Transverse colon (tissue), 4 donors: ENCODE measurements around the gene DDR2. TPM values are rescaled to one million over a fixed set of nuclear protein-coding genes. Genes with fewer than 3 reads are reported as not detected.
"Not testable (repeated sequence)": the region's sequence is repeated elsewhere in the genome, so short reads cannot be mapped to it uniquely, and the experiment has no call there.

ENCODE experiments used
- DNase-seq: peaks from one replicate; pipeline ENCODE4 v3.0.0-alpha.2; 2019
- H3K27ac ChIP-seq, 4 donors: fragments of 200-600 bp; sonication (generic); 2 replicates each; pipeline ENCODE4 v1.5.1; 2016 to 2018; ENCODE audit warnings: inconsistent platforms in 4 of 4
- H3K27me3 ChIP-seq: fragments of 200-600 bp; sonication (generic); 2 replicates; pipeline ENCODE4 v1.5.1; 2017; ENCODE audit warnings: inconsistent platforms
- H3K36me3 ChIP-seq, 4 donors: fragments of 200-600 bp; sonication (generic); 2 replicates each; pipeline ENCODE4 v1.5.1; 2017 to 2019; ENCODE audit warnings: inconsistent platforms in 4 of 4
- H3K4me1 ChIP-seq, 4 donors: fragments of 200-600 bp; sonication (generic); 2 replicates each; pipeline ENCODE4 v1.5.1; 2017 to 2020; ENCODE audit warnings: inconsistent platforms in 4 of 4
- H3K4me3 ChIP-seq, 4 donors: fragments of 200-600 bp; sonication (generic); 1 replicate in 1 of 4; 2 replicates in 3 of 4; pipeline versions ENCODE4 v1.5.1 to v1.6.1; 2017 to 2019; ENCODE audit warnings: inconsistent platforms in 4 of 4
- H3K9me3 ChIP-seq, 2 donors: fragments of 200-600 bp; sonication (generic); 2 replicates each; pipeline ENCODE4 v1.5.1; 2017 to 2019; ENCODE audit warnings: inconsistent platforms in 2 of 2
- CTCF ChIP-seq, 5 experiments: fragments of 200-600 bp in 3 of 5; fragments of 450-650 bp in 2 of 5; sonication (generic) in 3 of 5; IDR thresholded peaks; 1 replicate in 2 of 5; 2 replicates in 3 of 5; pipeline ENCODE4 v1.5.1; 2016 to 2017; ENCODE audit warnings: antibody characterized with exemption in 5 of 5, inconsistent platforms in 3 of 5, mild to moderate bottlenecking in 2 of 5, moderate library complexity in 1 of 5
- EP300 ChIP-seq: sonication (generic); formaldehyde crosslinking; IDR thresholded peaks from one replicate; pipeline ENCODE4 v1.6.1; 2017; ENCODE audit warnings: antibody characterized with exemption, low read depth
- POLR2A ChIP-seq: fragments of 450-650 bp; IDR thresholded peaks from one replicate; pipeline ENCODE4 v1.6.1; 2016; ENCODE audit warnings: antibody characterized with exemption, mild to moderate bottlenecking, moderate library complexity
- POLR2AphosphoS5 ChIP-seq, 3 donors: sonication (generic); formaldehyde crosslinking; IDR thresholded peaks; one replicate each; pipeline ENCODE4 v1.6.1; 2016; ENCODE audit warnings: antibody characterized with exemption in 3 of 3
- WGBS, 2 donors: methylation state at CpG; one replicate each; pipeline ENCODE4 v1.1.5; 2018; ENCODE audit warnings: low coverage in 1 of 2; 5-methylcytosine and 5-hydroxymethylcytosine counted together
- in situ Hi-C, 4 donors: fragments of 200-750 bp; cut with MboI; loops; one replicate each; pipeline versions ENCODE4 v1.15.0 to v1.15.1; 2017; ENCODE audit warnings: low sequenced_read_pairs in 3 of 4, low pct_ligation_motif_present in 1 of 4, low pct_unique_long_range_greater_than_20kb in 1 of 4
- intact Hi-C: fragments of 100-400 bp; cut with DNase I; formaldehyde crosslinking; loops from one replicate; pipeline ENCODE4 v1.15.1; 2023; ENCODE audit warnings: low total_unique reads
- total RNA-seq, 4 donors: library from RNA; depleted of rRNA; stranded (reverse); fragments of >200 nt; gene quantifications; one replicate each; pipeline ENCODE4 v1.1.0, GENCODE V29; 2016

DDR2 gene
- total RNA-seq, 4 donors from 2014 or later = 33.3 to 54.1 (median 42.2) TPM

- intact Hi-C loops (loop anchor here (5.0 kb wide), 1 partner anchor 39 kb away; no protein-coding TSS in a partner anchor), in situ Hi-C loops (no loop called here)
- H3K36me3 ChIP-seq = no peaks in the 10 kb centered on the region
- H3K27ac ChIP-seq = peak overlapping the region in 3 of 4 donors; percentile 26 to 40 (median 29)
- no peaks in the 10 kb centered on the region for H3K9me3 ChIP-seq
- H3K27me3 ChIP-seq = no peaks in the 10 kb centered on the region
- H3K4me1 ChIP-seq = peaks cover 0 to 27% (median 6%) of the 10 kb centered on the region in 4 donors
- H3K4me3 ChIP-seq = no peak overlapping the region
- 80 to 83% methylated on average over 2 to 3 of the region's 3 CpGs for WGBS, 2 donors
- no peak for TF ChIP-seq POLR2AphosphoS5 (IDR thresholded peaks at IDR 0.05)
- no peak for TF ChIP-seq CTCF (IDR thresholded peaks at IDR 0.05)
- no peak for TF ChIP-seq POLR2A
- TF ChIP-seq EP300 = no peak
- no peak for DNase-seq
Measured at GRCh38 chr1:162726555-162726954, 94.3 kb downstream of the DDR2 start.

- in situ Hi-C loops, H3K27ac ChIP-seq, H3K9me3 ChIP-seq, H3K27me3 ChIP-seq, H3K36me3 ChIP-seq, H3K4me3 ChIP-seq, DNase-seq: not testable (repeated sequence)
- no CpG with 5 or more reads among the region's 1 CpG for WGBS, 2 donors
- intact Hi-C loops = loop anchor here (5.0 kb wide), 1 partner anchor 40 kb away; no protein-coding TSS in a partner anchor
- H3K4me1 ChIP-seq = peaks cover 1 to 37% (median 11%) of the 10 kb centered on the region in 4 donors
Measured at GRCh38 chr1:162727493-162727892, 95.2 kb downstream of the DDR2 start.

- intact Hi-C loops (loop anchor here (5.0 kb wide), 1 partner anchor 41 kb away; no protein-coding TSS in a partner anchor), in situ Hi-C loops (no loop called here)
- 47 to 68% methylated on average over 2 of the region's 2 CpGs for WGBS, 2 donors
- DNase-seq = no peak
- H3K27ac ChIP-seq = peak overlapping the region; percentile 1 to 63 (median 22)
- H3K4me3 ChIP-seq = no peak overlapping the region
- no peaks in the 10 kb centered on the region for H3K36me3 ChIP-seq
- no peaks in the 10 kb centered on the region for H3K9me3 ChIP-seq
- peaks cover 4 to 48% (median 15%) of the 10 kb centered on the region in 4 donors for H3K4me1 ChIP-seq
- TF ChIP-seq CTCF (IDR thresholded peaks at IDR 0.05) (no peak), POLR2A (no peak), POLR2AphosphoS5 (IDR thresholded peaks at IDR 0.05) (no peak), EP300 (no peak)
- H3K27me3 ChIP-seq = no peaks in the 10 kb centered on the region
Measured at GRCh38 chr1:162728573-162728972, 96.3 kb downstream of the DDR2 start.

- peaks cover 4 to 55% (median 15%) of the 10 kb centered on the region in 4 donors for H3K4me1 ChIP-seq
- intact Hi-C loops = loop anchor here (5.0 kb wide), 1 partner anchor 42 kb away; no protein-coding TSS in a partner anchor
- in situ Hi-C loops, H3K27me3 ChIP-seq, H3K36me3 ChIP-seq, H3K4me3 ChIP-seq, H3K9me3 ChIP-seq, DNase-seq: not testable (repeated sequence)
- WGBS, 2 donors = 0% methylated on average over 1 of the region's 1 CpG; no CpG with 5 or more reads in 1 of the 2 donors
- H3K27ac ChIP-seq = peak overlapping the region in 3 of 4 donors; percentile 1 to 63 (median 43)
Measured at GRCh38 chr1:162729195-162729774, 97.0 kb downstream of the DDR2 start.

- intact Hi-C loops = no loop called here
- in situ Hi-C loops = no loop called here
- no peak for TF ChIP-seq POLR2AphosphoS5 (IDR thresholded peaks at IDR 0.05)
- no peak for TF ChIP-seq CTCF (IDR thresholded peaks at IDR 0.05)
- TF ChIP-seq POLR2A = no peak
- TF ChIP-seq EP300 = no peak
Measured at GRCh38 chr1:162732094-162732493, 99.8 kb downstream of the DDR2 start.

More at GRCh38 chr1:162732094-162732493, 99.8 kb downstream of the DDR2 start:
- no peak for DNase-seq
- H3K4me3 ChIP-seq = no peak overlapping the region
- no peaks in the 10 kb centered on the region for H3K36me3 ChIP-seq
- no peaks in the 10 kb centered on the region for H3K27me3 ChIP-seq
- peak overlapping the region; percentile 53 to 77 (median 72) for H3K27ac ChIP-seq
- H3K4me1 ChIP-seq = peaks cover 4 to 66% (median 19%) of the 10 kb centered on the region in 4 donors
- no peaks in the 10 kb centered on the region for H3K9me3 ChIP-seq
